GM21515 (cell line): ENCODE measurements around the gene AGPAT2.
"Not testable (repeated sequence)": the region's sequence is repeated elsewhere in the genome, so short reads cannot be mapped to it uniquely, and the experiment has no call there.

Source experiments
- ATAC-seq: cut with Tn5 transposase; IDR thresholded peaks from one replicate; pipeline ENCODE4 v1.9.1; 2021; ENCODE audit not compliant: unreplicated experiment

Gene AGPAT2

GRCh38 chr9:136650648-136651047, 36.6 kb downstream of the AGPAT2 start:
- no peak for ATAC-seq

GRCh38 chr9:136650021-136650420, 37.2 kb downstream of the AGPAT2 start:
- ATAC-seq: no peak

GRCh38 chr9:136648751-136649150, 38.5 kb downstream of the AGPAT2 start:
- ATAC-seq: no peak

GRCh38 chr9:136646827-136647711, 40.2 kb downstream of the AGPAT2 start:
- no peak for ATAC-seq

GRCh38 chr9:136645903-136646754, 41.1 kb downstream of the AGPAT2 start:
- no peak for ATAC-seq

- no peak for ATAC-seq
Observed at GRCh38 chr9:136645352-136645902, 41.8 kb downstream of the AGPAT2 start.

- no peak for ATAC-seq
Observed at GRCh38 chr9:136644593-136645351, 42.5 kb downstream of the AGPAT2 start.

GRCh38 chr9:136644343-136644592, 43.0 kb downstream of the AGPAT2 start:
- ATAC-seq: no peak

- no peak for ATAC-seq
Observed at GRCh38 chr9:136643596-136644342, 43.5 kb downstream of the AGPAT2 start.

- no peak for ATAC-seq
Observed at GRCh38 chr9:136642439-136642921, 44.8 kb downstream of the AGPAT2 start.

GRCh38 chr9:136640171-136641111, 46.8 kb downstream of the AGPAT2 start:
- no peak for ATAC-seq

GRCh38 chr9:136634904-136635303, 52.4 kb downstream of the AGPAT2 start:
- ATAC-seq: no peak

GRCh38 chr9:136632491-136633106, 54.7 kb downstream of the AGPAT2 start:
- not testable (repeated sequence) for ATAC-seq

GRCh38 chr9:136632072-136632471, 55.2 kb downstream of the AGPAT2 start:
- not testable (repeated sequence) for ATAC-seq

- no peak for ATAC-seq
Observed at GRCh38 chr9:136631038-136632000, 55.9 kb downstream of the AGPAT2 start.

GRCh38 chr9:136630662-136630992, 56.6 kb downstream of the AGPAT2 start:
- ATAC-seq: no peak

- ATAC-seq: no peak
Observed at GRCh38 chr9:136629879-136630661, 57.2 kb downstream of the AGPAT2 start.
